Activated CD8-positive, alpha-beta memory T cell treated with anti-CD3 and anti-CD28 coated beads for 1 hour (primary cell): Measurements from ENCODE around the gene PDE4D.
"Not testable (repeated sequence)": the region's sequence is repeated elsewhere in the genome, so short reads cannot be mapped to it uniquely, and the experiment has no call there.

Experiments used
- DNase-seq, 2 donors: peaks; one replicate each; pipeline ENCODE4 v3.0.0-alpha.2; 2020; ENCODE audit warnings: low read depth in 1 of 2; ENCODE audit errors: extremely low read depth in 1 of 2

PDE4D gene

DNA sequence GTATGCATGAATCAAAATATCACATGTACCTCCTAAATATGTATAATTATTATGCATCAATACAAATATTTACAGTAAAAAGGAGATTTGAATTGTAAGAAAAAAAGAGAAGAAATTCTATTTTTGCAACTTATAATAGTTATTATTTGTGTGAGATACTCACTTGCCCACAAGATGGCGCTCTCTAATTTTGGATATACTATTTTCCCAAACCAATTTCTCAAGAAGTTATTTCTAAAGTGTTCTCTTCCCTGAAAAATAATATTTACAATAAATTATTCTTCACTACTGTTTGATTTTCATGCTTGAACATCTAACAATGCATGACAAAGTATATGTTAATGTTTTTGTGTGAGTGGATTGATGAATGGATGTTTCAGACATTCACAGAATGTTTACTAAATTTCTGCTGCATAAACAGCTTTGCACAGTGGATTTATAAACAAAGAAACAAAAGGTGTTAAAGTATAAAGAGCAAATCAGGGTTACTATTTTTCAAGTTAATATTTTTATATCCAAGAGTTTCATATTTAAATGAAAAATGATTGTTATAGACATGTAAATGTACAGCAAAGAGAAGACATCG lies 503.4 kb downstream of the PDE4D start:
- DNase-seq, result no peak

DNA sequence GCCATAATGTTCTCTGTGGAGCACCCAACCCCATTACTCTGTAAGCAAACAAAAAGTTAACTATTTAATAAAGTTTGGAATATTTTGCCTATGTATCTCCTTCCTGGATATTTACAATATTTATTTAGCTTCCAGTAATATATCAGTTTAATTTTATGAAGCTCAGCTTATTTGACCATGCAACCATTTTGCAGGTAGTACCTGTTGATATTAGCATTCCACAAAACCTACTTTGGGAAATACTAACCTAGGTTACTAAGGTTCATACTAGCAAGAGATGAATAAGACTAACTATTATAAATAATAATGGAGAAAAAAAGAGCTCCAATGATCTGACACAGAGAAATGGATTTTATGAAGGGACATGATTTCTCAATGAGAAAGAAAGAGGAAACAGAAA lies 506.4 kb downstream of the PDE4D start:
- no peak for DNase-seq

DNA sequence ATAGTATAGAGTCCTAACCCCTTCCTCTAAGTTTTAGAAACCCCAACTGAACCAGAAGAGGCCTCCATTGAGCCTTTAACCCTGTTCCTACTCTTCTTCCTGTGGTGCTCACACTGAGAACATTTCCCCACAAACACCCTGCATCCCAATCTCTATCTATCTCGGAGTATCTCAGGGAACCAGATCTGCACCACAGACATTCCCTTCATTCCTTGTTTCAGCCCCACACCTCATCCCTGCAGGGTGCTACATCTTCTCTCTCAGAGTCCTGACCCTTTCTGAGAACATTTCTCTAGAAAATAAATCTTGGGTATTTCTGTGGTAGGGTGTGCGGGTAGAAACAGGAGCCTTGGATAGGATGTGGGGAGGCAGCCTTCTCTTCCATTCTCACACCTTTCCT lies 507.8 kb downstream of the PDE4D start:
- DNase-seq, result no peak

DNA sequence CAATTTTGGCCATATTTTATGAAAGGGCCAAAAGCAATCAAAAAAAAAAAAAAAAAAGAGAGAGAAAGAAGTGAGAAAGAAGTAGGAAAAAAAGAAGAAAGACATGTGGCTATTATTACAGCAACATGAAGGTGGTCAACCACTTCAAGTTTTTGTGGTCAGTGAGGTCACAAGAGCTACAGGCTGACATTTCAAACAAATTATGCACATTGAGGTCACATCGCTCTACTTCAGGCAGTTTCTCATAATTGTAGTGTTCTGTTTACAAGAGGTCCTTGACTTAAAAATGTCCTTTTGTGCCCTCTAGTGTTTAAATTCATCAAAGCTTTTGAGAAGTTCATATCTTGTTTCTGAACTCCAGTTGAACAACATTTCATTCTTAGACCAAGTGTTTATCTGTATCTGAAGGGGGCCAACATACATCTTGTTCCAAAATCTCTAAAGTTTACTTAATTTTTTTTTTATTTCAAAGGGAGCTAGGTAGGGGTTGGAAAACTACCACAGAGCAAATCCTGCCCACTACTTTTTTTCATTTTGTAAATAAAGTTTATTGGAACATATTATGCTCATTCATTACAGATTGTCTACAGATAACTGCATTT lies 513.1 kb downstream of the PDE4D start:
- no peak for DNase-seq

DNA sequence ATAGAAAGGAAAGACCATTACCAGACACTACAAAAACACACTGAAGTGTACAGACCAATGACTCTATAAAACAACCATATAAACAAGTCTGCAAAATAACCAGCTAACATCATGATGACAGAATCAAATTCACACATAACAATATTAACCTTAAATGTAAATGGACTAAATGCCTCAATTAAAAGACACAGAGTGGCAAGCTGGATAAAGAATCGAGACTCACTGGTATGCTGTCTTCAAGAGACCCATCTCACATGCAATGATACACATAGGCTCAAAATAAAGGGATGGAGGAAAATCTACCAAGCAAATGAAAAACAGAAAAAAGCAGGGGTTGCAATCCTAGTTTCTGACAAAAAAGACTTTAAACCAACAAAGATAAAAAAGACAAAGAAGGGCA lies 519.5 kb downstream of the PDE4D start:
- DNase-seq, result not testable (repeated sequence)

DNA sequence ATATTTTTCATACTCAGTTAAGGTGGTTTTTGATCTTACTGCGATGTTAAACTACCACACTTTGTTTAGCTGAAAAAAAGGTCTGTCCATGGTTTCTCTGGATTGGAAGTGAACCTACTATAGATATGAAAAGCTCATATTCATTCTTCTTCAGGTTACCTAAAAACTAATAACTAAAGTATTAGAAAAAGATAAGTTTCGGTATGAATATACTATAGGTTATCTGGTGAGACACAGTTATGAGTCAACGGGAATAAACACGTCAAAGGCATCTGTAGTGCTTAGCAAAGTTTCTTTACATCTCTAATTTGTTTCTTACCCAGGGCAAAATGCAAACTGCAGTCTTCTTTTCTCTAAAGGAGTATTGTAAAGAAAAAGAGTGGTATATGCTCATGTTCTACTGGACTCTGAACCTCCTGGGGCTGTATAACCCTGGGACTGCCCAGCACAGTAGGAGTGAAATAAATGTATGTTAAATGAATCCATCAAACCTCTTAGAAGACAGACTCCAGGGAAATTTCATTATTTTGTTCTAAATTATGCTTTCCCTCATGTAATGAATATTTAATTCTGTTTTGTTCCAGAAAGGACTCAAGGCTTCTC lies 521.9 kb downstream of the PDE4D start:
- no peak for DNase-seq

DNA sequence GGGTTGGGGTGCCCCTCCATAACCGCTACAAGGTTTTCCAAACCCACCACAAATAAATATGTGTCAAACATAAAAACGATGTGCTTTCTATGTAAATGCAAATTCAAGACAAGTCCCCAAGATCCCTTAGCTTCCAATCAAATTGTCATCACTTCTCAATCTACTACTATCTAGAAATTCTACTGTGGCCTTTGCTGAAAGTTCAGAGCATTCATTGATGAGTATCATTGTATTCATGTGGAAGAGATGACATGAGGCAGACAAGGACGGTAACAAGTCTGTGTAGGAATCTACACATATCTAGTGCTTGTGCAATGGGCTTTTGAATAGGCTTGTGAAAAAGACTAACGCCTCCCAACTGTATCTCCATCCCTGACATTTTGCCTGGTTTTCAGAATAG lies 524.6 kb downstream of the PDE4D start:
- DNase-seq, result no peak

DNA sequence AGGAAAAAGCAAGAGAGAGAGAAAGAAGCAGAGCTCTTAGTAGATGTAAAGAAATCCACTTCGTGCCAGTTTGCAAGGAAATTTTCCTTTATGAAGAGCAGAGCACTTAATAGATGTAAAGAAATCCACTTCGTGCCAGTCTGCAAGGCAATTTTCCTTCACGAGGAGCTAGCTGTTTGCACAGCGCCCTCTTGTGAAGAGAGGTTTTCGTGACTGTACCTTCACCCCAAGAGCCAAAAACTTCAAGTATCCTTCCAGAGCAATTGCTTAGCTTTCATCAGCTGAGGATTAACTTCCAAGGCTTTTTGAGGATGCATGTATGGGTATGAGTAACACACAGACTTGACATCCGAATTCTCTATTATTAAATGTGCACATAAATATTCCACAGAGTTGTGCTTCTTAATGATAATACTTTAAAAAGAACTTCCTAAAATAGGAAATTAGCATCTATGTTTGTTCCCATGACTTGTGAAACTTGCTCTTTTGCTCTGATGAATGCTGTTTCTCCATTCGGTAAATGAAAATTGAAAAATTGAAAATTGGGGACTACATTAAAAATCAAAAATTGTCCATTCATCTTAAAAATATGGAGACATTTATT lies 525.6 kb downstream of the PDE4D start:
- peak in 1 of 2 donors; percentile 13 for DNase-seq

DNA sequence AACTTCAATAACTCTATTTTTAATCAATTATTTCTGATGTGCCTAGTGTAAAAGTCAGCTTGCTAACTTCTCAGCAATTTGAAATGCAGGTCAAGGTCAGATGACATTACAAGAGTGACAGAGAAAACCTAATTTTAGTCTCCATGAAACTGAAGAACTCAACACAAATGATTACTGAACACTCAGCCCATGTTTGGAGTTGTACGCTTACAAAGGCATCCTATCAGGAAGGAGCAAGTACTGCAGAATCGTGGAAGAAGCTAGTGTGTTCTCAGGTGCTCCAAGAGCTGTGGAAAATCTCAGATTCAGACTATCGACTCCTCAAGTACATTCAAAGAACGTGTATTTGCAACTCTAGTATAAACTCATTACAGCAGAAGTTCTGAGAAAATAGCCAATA lies 526.7 kb downstream of the PDE4D start:
- DNase-seq, result no peak

DNA sequence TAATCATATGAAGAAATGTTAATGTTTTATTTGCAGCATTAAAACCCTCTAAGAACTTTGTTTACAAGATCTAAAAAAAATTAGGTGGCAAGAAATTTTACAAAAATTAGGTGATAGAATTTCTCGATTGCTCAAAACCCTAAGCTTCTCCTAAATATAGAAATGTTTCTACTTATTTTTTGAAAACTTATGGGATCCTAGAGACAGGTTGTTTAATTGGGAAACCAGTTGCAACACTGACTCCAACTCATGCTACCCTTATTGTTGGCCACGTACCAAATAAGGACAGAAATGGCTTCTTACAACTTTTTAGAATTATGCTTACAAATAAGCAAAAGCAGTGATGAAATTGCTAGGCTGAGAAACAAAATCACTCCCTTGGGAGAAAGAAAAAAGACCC lies 531.1 kb downstream of the PDE4D start:
- DNase-seq, result no peak

DNA sequence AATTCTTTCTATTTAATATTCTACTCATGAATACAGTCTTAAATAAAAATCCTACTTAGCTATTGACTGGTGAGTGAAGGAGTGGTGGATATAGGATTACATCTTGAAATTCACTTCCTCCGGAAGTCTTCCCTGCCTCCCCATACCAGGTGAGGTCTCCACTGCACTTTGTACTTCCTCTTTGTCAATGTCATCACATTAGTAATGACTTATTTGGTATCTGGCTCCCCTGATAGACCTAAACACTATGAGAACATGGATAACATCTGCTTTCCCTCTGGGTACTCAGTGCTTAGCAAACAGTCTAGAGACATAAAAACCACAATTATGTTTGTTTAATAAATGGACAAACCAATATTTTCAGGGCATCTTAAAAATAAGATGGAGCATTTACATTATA lies 532.1 kb downstream of the PDE4D start:
- no peak for DNase-seq

DNA sequence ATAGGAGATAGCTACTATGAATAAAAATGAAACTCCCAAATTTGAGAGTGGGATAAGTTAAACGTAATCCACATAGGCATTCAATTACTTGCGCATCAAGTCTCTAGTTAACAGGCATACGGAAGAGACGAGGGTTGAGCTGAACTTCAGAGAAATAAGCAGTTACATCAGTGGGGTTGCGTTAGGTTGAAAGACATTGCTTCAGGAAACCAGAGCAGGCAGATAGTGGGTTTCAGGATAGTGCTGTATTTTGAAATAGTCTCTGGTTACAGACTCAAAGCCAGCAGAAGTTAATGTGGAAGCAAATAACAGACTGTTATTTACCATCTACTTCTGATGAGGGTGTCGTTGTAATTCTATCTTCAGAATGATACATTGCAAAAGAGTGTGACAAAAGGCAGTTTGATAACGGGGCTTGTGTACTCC lies 533.4 kb downstream of the PDE4D start:
- DNase-seq, result no peak

DNA sequence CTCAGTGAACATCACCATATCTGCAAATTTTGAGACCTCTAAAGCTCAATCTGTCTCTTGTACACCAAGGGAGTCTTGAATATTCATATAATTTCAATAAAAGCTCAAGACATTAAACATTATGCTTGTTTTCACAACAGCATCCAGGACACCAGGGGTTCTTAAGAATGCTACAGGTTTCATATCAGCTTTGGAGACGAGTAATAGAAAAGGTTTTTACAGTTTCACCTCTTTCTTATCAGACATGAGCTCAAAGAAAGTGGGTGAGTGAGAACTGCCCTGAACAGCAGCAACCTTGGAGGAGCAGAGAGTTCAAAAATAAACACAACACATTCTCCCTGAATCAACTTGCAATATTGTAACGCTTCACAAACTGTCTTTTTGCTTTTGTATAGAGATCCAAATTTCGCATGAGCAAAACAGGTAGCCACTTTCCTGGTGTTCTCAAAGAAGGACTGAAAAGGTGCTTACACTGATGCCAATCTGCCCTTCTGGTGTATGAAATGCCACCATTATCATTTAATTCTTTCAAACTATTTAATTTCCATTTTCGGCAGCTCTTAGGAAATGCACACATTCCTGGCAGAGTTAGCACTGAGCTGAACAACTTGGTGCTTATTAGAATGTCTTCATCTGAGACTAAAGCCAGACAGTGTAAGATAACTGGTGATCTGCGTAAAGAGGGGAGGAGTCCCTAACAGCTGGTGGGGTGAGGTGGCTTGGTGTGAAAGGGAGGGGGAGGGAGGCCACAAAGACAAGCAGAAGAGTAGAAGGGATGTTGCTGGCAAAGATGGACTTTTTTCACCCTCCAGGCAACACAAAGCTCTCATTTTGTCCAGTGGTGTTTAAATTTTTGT lies 535.3 kb downstream of the PDE4D start:
- no peak for DNase-seq

DNA sequence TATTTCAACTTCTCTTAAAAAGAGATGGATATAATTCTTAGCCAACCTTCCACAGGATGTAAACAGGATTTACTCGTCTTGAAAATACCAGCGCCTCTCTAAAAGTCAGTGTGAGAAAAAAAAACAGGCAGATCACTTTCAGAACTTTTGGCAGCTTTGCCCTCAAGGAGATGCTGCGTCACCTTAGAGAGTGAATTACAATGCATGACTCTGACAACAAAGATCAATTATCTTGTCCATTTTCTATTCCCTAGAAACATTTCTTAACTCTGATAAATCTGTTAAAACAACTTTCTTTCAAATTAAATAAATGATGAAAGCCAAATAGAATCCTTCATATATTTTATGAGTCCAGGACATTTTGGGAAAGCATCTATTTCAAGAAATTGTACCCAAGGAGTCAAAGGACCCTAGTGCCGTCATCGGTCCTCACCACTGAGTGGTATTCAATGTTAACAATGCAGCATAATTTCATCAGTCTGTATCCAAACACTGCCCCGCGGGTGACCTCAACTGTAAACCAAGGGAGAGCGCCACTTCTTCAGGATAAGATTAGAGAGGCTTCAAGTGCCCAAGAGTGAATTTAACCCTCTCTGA lies 536.0 kb downstream of the PDE4D start:
- DNase-seq, result no peak

DNA sequence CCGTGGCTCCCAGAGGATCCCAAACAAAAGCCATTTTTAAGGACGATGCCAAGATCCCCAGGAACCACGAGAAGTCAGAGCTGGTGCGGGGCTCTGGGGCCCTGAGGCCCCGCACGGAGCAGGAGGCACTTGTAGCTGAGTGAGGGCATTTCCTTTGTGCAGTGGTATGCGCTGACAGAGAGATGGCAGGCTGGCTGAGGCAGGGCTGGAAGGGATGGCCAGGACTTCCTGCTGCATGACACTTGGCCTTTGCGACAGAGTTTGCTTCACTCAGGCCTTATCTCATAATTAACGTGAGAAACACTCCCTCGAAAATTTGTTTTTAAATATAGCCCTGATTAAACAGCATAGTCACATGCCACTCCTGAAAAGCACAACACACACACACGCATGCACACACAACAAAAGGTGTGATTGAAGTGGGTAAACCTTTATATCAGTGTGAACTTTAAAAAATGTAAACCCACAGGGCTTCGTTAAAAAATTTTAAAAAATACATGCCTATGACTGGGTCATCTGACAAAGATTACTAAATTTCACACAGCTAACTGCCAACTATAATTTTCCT lies 536.6 kb downstream of the PDE4D start:
- DNase-seq, result no peak

DNA sequence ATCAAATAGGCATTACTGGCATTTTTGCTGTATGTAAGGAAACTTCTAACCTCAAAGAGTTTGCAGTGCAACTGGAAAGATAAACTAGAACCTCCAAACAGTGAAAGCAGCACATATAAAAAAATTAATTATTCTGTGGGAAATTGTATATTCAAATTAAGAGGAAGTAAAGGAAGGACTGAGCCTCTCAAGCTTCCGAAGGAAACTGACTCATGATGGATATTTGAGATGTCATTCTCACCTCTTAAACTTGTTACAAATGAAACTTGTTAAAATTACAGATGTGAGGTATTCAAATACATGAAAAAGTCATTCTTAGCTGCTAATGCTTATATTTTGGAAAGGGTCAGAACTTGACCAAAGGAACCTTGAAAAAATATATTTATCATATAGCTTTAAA lies 538.7 kb downstream of the PDE4D start:
- DNase-seq, result no peak

DNA sequence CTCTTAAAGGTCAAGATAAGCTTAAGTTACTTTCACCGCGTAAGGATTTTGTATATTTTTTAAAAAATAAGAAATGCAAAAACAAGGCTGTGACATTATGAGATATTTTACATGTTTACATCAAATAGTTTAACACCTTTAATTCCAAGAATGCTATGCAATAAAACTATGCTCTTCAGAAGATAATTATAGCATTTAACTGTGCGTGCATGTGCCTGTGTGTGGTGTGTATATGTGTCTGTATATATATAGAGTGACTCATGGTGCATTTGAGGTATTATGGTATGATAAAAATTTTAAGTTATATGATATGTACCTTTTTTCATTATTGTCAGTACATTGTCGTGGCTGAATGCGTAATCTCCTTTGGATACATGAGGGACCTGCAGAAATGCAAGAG lies 539.3 kb downstream of the PDE4D start:
- no peak for DNase-seq

DNA sequence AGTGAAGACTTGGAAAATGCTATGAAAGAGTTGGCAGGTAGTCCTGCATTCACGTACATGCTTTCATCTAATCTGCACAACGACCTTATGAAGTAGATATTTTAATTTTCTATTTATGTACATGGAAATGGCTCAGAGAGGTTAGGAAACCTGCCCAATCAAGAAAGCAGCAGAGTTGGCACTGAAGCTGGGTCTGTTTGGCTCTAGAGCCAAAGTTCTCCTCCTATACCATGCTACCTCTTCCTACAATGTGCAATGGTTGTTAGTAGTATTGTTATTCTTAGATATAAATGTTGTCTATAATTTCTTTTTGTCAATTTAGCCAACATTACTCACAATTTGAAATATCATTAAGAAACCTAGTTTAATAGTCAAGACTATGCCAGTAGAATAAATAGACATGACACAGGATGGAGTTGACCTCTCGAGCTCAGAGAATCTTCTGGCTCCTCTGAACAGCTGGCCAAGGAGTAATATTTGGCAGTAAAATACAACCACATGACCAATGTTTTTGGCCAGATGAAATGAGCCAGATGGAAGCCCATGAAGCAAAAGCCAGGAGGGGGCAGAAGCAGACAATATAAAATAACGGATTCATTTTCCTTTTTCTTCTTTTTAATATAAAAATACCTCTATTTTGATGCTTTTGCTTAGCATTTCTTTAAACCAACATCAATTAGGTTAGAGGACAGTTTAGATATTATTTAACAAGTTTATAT lies 542.3 kb downstream of the PDE4D start:
- no peak for DNase-seq

DNA sequence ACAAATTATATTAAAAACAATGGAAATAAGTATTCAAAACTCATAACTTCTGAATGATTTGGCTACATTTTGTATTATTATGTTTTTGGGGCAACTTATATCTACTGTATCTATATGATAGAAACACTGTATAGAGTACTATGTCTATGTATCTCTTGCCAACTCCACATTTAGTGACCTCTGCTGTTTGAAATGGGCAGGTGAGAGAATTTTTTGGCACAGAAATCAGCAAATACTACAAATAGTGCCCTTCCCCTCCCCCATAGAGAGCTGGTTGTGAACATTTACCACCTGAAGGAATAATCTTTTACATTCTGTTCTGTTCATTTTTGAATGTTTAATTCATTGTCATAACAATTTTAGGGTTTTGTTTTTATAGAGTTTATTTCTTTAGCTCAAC lies 545.3 kb downstream of the PDE4D start:
- no peak for DNase-seq

DNA sequence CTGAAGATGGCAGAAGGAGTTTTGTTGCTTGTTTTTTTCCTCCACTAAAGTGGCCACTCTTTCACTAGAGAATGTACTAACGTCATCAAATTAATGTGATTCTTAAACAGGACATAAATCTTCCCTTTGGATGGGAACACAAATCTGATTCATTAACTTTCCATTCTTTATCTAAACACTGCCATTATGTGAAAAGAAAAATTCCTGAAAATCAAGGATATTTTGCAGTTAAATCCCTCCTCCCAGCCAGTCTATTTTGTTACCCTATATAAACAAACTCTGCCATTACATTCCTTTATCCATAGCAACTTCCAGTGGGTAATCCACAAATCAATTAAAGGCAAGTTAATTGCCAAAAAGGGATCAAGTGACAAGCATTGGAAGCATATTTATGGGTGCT lies 546.5 kb downstream of the PDE4D start:
- DNase-seq, result no peak
